GM18520 (cell line): ENCODE measurements around the gene XPO6.

Source experiments
- ATAC-seq: cut with Tn5 transposase; IDR thresholded peaks from one replicate; pipeline ENCODE4 v1.9.1; 2021; ENCODE audit not compliant: unreplicated experiment

Gene XPO6

DNA sequence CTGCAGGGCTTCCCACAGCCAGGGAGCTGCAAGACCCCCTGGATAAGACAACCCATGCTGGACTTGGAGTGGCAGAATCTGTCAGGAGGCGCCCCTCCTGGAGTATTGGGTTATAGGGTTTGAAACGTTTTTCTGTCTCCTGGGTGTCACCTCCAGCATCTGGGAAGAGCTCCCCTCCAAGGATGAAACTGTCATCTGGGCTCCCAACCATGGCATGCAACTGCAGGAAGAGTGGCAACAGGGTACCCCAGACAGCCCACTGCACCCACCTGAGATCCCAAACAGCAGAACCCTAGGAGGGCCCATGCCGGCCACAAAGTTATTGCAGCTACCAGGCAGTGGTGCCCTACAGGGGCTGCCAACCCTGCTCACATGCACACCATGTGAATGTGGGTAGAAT is 147.6 kb downstream of the XPO6 start:
- no peak for ATAC-seq

- no peak for ATAC-seq
These were observed 148.1 kb downstream of the XPO6 start, which contains the start of gene GSG1L for GRCh38 chr16:28063591-28064061. Gene GSG1L (minus strand): TSS chr16:28063714. CDS start chr16:28063424, 290 bp downstream.

- no peak for ATAC-seq
These were observed 148.8 kb downstream of the XPO6 start for GRCh38 chr16:28062847-28063521.

DNA sequence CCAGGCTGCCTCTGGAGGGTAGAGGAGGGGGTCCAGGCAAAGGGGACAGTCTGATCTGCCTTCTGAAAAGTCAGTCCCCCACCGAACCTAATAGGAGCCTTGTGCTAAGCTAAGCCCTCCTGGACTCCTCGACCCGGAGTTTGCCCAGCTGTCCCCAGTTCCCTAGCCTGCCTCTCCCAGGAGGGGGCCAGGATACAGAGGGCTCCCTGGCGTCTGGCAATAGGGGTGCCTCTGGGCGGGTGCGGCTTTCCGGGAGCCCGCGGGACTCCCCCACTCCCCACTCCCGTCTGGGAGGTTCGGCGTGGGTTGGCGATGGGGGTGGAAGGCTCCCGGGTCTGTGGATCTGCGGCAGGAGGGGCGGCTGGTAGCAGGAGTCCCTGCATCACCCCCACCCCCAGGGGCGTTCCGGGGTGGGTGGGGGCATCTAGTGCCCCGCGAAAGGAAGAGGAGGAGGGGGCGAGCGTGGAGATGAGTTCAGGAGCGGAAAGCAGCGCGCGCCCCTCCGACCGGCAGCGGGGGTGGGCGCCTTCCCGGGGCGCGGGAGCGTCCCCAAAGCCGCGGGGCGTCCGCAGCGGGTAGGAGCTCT is 149.4 kb downstream of the XPO6 start:
- ATAC-seq: no peak

DNA sequence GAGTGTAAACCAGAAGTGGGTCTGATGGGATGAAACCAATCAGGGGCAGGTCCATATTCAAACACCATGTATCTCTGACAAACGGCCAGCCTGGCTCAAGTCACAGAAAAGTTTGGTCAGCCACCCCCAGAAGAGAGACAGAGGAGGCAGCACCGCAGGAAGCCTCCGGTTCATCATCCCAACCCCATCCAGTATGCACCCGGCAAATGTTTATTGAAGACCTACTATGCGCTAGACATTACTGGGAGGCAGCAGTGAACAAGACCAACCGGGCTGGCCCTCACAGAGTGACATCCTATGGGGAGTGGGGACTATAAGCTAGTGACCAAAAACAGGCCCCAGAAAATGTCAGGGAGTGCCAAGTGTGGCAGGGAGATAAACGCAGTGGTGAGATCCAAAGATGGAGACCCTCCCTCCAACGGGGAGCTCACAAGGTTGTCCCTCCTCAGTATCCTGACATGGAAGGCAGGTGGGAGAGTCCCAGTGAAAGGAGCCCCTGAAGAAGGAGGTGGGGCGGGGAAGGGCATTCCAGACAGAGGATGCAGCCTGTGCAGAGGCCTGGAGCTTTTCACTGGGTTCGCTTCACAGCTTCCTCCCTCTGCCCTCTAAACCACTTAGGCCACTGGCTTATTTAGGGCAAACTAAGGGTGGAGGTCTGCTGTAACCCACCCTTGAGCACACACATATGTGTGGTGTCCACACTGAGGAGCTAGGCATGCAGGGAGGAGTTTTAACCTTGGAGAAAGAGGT is 150.2 kb downstream of the XPO6 start:
- ATAC-seq: no peak

GRCh38 chr16:28059841-28060575 is 151.8 kb downstream of the XPO6 start:
- ATAC-seq: no peak

DNA sequence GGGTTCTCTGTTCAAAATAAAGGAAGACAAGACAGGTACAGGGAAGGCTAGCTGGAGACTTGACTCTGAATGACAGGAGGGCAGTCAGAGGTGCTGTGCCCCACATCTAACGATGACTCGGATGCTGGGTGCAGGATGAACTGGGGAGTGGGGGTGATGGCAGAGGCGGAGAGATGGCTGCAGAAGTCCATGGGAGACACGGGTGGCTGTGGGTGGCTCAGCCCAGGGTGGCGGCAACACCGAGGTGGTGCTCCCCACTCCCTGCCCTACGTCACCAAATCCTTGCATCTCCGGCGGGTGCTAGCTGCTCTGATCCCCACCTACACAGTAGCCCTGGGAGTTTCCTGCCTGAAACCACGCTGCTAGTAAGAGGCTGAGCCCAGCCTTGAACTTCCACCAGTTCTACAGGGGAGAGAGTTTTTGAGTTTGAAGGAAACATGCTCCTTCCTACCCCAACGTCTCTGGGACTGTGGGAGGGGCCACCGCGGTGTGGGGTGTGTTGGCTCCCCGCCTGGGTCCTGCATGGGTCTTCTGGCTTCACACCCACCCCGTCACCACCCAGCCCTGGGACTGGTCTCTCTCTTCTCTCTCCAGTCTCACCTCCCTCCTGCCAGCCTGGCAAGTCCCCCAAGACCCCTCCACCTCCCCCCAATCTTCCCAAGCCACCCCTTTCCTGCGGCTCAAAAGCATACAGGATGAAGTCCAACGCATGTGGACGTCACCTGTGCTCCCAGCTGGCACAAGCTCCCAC is 152.8 kb downstream of the XPO6 start:
- no peak for ATAC-seq

- no peak for ATAC-seq
These were observed 153.8 kb downstream of the XPO6 start for GRCh38 chr16:28057949-28058348.

DNA sequence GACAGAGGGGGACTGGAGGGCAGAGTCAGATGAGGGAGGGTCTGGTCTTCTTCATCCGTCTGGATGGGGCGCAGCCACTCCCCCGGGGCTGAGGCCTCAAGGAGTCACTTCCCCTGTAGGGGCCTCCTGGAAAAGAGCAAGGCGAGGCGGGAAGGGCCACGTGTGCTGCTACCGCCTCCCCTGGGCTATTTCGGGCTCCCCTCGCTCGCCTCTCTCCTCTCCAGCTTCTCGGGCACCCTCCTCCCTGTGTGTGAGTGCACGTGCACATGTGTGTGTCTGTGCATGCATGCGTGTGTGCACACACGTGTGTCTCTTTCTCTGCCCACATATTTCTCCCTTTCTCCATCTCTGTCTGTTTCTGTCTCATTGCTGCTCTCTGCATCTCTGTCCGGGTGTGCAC is 158.3 kb downstream of the XPO6 start:
- ATAC-seq: no peak

DNA sequence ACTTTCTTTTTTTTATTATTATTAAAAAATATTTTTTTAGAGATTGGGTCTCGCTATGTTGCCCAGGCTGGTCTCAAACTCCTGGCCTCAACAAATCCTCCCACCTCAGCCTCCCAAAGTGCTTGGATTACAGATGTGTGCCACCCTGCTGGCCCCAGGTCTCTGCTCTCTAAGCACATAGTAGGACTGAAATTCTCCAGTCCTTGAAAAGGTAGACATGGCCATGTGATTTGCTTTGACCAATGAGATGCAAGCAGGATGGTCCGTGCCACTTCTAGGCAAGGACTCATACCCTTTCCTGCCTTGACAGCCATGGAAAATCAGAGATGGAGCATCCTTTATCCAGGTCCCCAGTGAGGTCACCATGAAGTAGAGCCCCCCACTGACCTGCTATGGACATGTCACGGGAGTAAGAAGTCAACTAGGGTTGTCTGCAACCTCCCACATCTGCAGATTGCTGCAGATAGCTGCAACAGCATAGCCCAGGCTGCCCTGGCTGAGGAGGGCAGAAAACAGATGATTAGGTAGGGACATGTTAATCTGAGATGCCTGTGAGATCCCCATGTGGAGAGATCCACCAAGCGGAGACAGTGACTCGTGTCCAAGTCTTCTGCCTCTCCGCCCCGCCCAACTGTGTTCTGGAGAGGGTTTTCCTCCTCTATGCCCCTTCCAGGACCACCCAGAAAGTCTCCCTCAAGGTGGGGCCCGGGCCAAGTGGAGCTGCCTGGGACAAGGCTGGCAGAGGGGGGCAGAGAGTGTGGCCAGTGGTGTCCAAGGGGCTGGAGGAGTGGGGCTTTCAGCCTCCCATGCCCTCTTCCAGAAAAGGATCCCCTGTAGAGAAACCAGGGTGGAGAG is 159.3 kb downstream of the XPO6 start:
- ATAC-seq: no peak

DNA sequence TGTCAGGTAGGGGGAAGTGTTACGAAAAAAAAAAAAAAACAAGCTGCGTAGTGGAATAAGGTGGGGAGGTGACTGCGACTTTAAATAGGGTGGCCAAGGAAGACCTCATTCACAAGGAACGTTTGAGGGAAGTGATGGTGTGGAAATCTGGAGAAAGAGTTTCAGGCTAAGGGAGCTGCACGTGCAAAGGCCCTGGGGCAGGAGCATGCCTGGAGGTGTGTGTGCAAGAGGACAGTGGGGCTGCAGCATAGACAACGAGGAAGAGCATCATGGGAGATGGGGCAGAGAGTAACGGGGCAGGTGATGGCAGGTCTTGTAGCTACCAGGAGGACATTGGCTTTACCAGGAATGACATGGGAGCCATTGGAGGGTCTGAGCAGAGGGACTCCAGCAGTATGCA is 160.3 kb downstream of the XPO6 start:
- ATAC-seq: no peak
